A673 (cell line): Measurements from ENCODE around the gene HK2. TPM values are rescaled to one million over a fixed set of nuclear protein-coding genes. Genes with fewer than 3 reads are reported as not detected.

Experiments used
- BruUV-seq: library from RNA; stranded (reverse); fragments of 400-500 nt; replicated peaks from 2 replicates; lab custom pipeline; 2021; lab: Mats Ljungman, UMichigan
- CTCF ChIA-PET: fragments of 300-600 bp; sonication (Branson Sonifier 250); formaldehyde crosslinking; loops from one replicate; lab custom pipeline; 2022; ENCODE audit warnings: antibody characterized with exemption; lab: Charles Lee
- POLR2A ChIA-PET: fragments of 300-600 bp; sonication (Branson Sonifier 250); formaldehyde crosslinking; loops from one replicate; lab custom pipeline; 2022; ENCODE audit warnings: antibody characterized with exemption; ENCODE audit not compliant: low non-redundant PET; lab: Charles Lee
- DNase-seq: peaks from one replicate; pipeline ENCODE4 v3.0.0-alpha.2; 2015; ENCODE audit warnings: low spot score
- H3K27ac ChIP-seq: fragments of 200-600 bp; sonication (generic); 2 replicates; pipeline ENCODE4 v1.5.1; 2016; ENCODE audit warnings: mixed run types, low read depth, mild to moderate bottlenecking, mixed read lengths, antibody characterized with exemption, low read length; ENCODE audit not compliant: poor library complexity, severe bottlenecking
- H3K27me3 ChIP-seq: fragments of 200-600 bp; sonication (generic); replicated peaks from 2 replicates; pipeline ENCODE4 v1.6.1; 2017; ENCODE audit warnings: mixed run types, low read depth, mild to moderate bottlenecking, mixed read lengths, antibody characterized with exemption, low read length; ENCODE audit not compliant: insufficient read depth, poor library complexity
- H3K36me3 ChIP-seq: fragments of 200-600 bp; sonication (generic); 2 replicates; pipeline ENCODE4 v1.6.1; 2016; ENCODE audit warnings: mixed run types, mild to moderate bottlenecking, mixed read lengths, antibody characterized with exemption, low read length; ENCODE audit not compliant: insufficient read depth, poor library complexity, severe bottlenecking
- H3K4me1 ChIP-seq: fragments of 200-600 bp; sonication (generic); 2 replicates; pipeline ENCODE4 v1.6.1; 2017; ENCODE audit warnings: mixed run types, mild to moderate bottlenecking, mixed read lengths, antibody characterized with exemption, low read length; ENCODE audit not compliant: insufficient read depth, poor library complexity, severe bottlenecking
- H3K4me3 ChIP-seq: fragments of 200-600 bp; sonication (generic); 2 replicates; pipeline ENCODE4 v1.5.1; 2016; ENCODE audit warnings: low read depth, mixed run types, mild to moderate bottlenecking, mixed read lengths, low read length; ENCODE audit not compliant: poor library complexity, severe bottlenecking
- H3K9me3 ChIP-seq: fragments of 200-600 bp; sonication (generic); 2 replicates; pipeline ENCODE4 v1.6.1; 2016; ENCODE audit warnings: mixed run types, low read depth, mild to moderate bottlenecking, mixed read lengths, antibody characterized with exemption, low read length; ENCODE audit not compliant: poor library complexity, severe bottlenecking
- EZH2 ChIP-seq: fragments of 200-600 bp; sonication (generic); IDR thresholded peaks from 2 replicates; pipeline ENCODE4 v1.6.1; 2017; ENCODE audit warnings: borderline replicate concordance, low read depth, mild to moderate bottlenecking, mixed read lengths, antibody characterized with exemption, low read length; ENCODE audit not compliant: poor library complexity, severe bottlenecking
- intact Hi-C: fragments of 100-400 bp; cut with micrococcal nuclease; formaldehyde crosslinking; loops from one replicate; pipeline ENCODE4 v1.10.0; 2022; ENCODE audit not compliant: unreplicated experiment
- total RNA-seq: library from RNA; stranded (reverse); gene quantifications from 2 replicates; pipeline ENCODE4 v1.2.3, GENCODE V29; 2021
- TF ChIP-seq, protein P1 (sequence below): fragments of 300-800, 200-600 bp; sonication (generic); conservative IDR thresholded peaks from 2 replicates; pipeline ENCODE4 v1.5.1; 2017; ENCODE audit warnings: low read depth, mild to moderate bottlenecking, antibody characterized with exemption, low read length, moderate library complexity, mixed read lengths

Gene HK2
- total RNA-seq, 1 experiment from 2014 or later, result 42.6 TPM

DNA sequence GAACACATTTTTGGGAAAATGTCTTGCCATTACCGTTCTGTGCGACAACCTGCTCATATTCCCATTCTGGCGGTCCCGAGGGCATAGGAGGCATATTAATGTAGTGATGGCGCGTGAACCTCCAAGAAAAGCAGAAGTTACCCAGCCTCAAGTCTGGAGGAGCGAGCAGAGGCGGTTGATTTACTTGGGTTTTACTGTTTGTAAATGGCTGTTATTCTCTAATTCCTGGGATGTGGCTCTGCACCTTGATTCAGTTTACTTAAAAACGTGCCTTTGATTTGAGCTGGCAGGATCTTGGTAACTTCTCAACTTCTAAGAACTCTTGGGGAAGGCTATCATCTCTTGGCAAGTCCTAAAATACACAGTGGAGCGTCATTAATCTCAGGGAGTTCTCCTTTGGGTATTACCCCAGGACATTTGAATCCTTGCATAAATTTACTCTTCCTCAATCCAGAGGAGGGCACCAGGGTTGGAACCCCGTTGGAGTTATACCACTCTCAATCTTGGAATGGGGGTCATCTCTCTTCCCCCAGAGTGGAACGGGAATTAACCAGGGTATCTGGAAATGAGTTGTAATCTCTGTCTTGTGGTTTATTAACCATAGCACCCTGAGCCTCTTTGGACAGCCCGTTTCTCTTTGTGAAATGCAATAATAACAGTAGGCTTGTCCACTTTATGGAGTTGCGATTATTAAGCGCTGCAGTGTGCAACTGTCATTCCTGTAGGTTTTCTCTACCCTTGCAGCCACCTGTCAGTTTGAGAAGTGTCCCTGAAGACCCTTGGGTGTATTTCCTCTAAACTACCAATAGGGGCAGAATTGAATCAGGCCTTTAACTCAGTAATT, 2.1 kb downstream of the HK2 start:
- intact Hi-C loops, result loop anchor here (2.0 to 5.0 kb wide), 2 partner anchors 41 to 121 kb away; no protein-coding TSS in a partner anchor
- CTCF ChIA-PET, result no interaction called here
- no peaks in the 10 kb centered on the region for H3K27me3 ChIP-seq
- DNase-seq, result peak; percentile 70
- TF ChIP-seq, protein P1, sequence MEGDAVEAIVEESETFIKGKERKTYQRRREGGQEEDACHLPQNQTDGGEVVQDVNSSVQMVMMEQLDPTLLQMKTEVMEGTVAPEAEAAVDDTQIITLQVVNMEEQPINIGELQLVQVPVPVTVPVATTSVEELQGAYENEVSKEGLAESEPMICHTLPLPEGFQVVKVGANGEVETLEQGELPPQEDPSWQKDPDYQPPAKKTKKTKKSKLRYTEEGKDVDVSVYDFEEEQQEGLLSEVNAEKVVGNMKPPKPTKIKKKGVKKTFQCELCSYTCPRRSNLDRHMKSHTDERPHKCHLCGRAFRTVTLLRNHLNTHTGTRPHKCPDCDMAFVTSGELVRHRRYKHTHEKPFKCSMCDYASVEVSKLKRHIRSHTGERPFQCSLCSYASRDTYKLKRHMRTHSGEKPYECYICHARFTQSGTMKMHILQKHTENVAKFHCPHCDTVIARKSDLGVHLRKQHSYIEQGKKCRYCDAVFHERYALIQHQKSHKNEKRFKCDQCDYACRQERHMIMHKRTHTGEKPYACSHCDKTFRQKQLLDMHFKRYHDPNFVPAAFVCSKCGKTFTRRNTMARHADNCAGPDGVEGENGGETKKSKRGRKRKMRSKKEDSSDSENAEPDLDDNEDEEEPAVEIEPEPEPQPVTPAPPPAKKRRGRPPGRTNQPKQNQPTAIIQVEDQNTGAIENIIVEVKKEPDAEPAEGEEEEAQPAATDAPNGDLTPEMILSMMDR, result peak; percentile 71
- no peak for TF ChIP-seq EZH2
- peaks cover 16% of the 10 kb centered on the region for H3K4me1 ChIP-seq
- POLR2A ChIA-PET, result no interaction called here
- peak overlapping the region; percentile 90 for H3K27ac ChIP-seq
- no peaks in the 10 kb centered on the region for H3K9me3 ChIP-seq
- no peaks in the 10 kb centered on the region for H3K36me3 ChIP-seq
- TSS peak; percentile 30 for BruUV-seq
- peak overlapping the region; percentile 87 for H3K4me3 ChIP-seq

DNA sequence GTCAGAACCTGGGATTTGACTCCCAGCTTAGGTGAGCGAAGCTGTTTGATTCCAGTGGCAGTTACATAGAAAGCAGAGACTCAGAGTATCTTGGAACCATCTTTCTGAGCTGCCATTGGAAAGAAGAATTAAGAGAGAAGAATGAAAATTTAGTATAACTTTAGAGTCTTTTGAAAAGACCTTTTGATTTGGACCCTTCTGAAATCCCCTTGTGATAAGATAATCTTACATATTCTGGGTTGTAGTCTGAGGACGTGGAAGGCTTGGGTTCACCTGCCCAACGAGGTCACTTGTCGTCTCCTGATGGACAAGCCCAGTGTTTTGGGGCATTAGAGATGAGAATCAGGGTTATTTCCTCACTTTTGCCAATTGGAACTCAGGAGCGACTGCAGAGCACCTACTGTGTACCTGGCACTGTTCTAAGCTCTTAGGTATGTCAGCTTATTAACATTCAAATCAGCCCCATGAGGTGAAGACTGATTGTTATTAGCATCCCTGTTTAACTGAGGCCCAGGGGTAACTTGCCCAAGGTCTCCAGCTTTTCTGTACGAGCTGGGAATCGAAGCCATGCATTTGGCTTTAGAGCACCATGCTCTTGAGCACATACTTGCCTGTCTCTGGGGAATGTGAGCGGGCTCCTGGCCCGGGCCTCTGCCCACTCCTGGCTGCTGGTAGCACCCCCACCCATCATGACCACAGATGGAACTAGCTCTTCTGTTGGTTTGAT, 2.9 kb downstream of the HK2 start:
- Histone ChIP-seq H3K4me1 (peaks cover 16% of the 10 kb centered on the region), H3K27ac (no peak overlapping the region), H3K9me3 (no peaks in the 10 kb centered on the region), H3K36me3 (no peaks in the 10 kb centered on the region), H3K4me3 (peak overlapping the region; percentile 87), H3K27me3 (no peaks in the 10 kb centered on the region)
- TF ChIP-seq EZH2, result no peak
- TF ChIP-seq, protein P1, result no peak
- POLR2A ChIA-PET, result no interaction called here
- no peak for DNase-seq
- intact Hi-C loops, result loop anchor here (5.0 kb wide), 1 partner anchor 40 kb away; no protein-coding TSS in a partner anchor
- CTCF ChIA-PET, result no interaction called here
- no TSS peak for BruUV-seq

DNA sequence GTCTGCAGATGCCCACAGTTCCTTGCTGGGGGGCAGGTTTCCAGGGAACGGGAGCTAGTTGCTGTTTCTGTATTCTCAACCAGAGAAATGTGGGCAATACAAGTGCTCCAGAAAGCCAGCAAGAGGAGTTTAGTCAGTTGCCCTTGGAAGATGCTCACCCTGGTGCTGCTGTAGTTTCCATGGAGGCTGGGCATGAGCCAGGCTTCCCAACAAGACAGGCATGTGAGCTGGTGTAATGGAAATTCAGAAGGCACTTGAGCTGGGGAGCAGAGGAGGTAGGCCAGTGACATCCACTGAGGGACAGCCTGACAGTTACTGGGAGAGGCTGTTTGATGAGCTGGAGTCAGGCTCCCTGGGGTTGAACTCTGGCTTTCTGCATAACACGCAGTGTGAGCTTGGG, 7.7 kb downstream of the HK2 start:
- intact Hi-C loops, result no loop called here
- Histone ChIP-seq H3K27ac (no peak overlapping the region), H3K36me3 (no peaks in the 10 kb centered on the region), H3K9me3 (no peaks in the 10 kb centered on the region), H3K27me3 (no peaks in the 10 kb centered on the region), H3K4me3 (no peak overlapping the region), H3K4me1 (peaks cover 32% of the 10 kb centered on the region)
- BruUV-seq, result no TSS peak
- no peak for DNase-seq
- ChIA-PET CTCF (no interaction called here), POLR2A (no interaction called here)
- TF ChIP-seq EZH2, result no peak
- TF ChIP-seq, protein P1, result no peak
